Stimulated activated CD4-positive, alpha-beta T cell treated with anti-CD3 and anti-CD28 coated beads, Interleukin-15, amount 100 ng/mL, for 1 hour (primary cell): ENCODE results near the gene RUNX2.
A peak's percentile ranks its signal among the peaks of the same experiment; 100 is the strongest.

ENCODE experiments used
- DNase-seq, 2 donors: peaks; one replicate each; pipeline ENCODE4 v3.0.0-alpha.2; 2020; ENCODE audit warnings: low read depth in 1 of 2, low spot score in 1 of 2

The RUNX2 gene

DNA sequence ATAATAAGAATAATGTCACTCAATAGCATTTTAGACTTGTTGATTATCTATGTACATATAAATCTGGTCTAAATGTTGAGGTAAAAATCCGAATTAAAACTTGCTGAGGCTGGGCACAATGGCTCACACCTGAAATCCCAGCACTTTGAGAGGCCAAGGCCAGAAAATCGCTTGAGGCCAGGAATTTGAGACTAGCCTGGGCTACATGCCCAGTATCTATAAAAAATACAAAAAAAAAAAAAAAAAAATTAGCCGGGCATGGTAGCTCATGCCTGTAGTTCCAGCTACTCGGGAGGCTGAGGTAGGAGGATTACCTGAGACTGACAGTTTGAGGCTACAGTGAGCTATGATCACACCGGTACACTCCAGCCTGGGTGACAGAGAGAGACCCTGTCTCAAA lies 83.8 kb downstream of the RUNX2 start:
- DNase-seq = no peak

DNA sequence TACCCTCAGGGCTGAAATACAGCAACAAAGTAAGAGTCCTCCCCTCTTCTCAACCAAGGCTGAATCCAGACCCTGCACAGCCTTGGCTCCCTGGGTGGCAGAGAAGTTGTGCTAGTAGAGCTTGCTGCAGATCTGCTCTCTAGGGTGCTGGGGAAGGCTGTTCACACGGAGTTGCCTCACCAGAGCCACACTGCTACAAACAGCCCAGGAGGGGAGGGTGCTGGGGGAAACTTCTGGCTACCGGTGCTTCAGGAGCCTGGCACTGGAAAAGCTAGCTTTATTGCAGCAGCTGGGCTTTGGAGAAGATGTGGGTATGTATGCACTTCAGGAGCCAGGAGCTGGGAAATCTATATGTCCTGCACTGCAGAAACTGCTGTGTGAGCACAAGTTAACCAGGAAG lies 87.2 kb downstream of the RUNX2 start:
- DNase-seq = no peak

DNA sequence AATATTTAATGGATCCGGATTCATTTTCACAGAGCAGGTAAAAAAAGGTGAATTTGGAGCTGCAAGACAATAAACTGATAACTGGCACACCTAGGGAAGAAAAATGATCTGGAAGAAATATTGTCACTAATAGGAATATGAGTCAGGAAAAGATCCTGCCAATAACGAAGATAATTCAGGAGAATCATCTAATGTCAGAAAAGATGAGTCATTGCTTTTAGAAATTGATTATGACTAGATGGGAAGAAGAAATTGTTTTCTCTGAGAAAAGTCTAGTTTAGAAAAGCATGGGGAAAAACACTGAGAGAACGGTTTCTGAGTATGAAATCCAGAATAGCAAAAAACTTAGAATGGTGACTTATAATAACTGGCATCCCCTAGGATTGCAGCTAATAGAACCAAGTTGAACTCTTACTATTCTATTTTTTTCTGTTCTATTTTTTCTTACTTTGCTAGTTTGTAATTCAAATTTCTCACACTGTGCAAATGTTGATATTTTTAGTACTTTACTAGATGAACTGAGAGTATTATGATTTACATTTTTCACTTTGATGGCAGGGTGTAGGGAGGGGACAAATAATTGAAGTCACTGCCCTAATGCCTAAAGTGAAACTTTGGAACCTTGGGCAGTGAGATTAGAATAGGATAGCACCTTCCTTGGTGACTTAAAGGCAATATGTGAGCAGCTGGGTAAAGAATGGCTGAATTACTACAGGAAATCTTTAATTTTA lies 87.8 kb downstream of the RUNX2 start:
- no peak for DNase-seq

- DNase-seq = no peak
Measured at GRCh38 chr6:45416700-45417099, 88.6 kb downstream of the RUNX2 start.

- DNase-seq = no peak
Measured at GRCh38 chr6:45417436-45417835, 89.3 kb downstream of the RUNX2 start.

GRCh38 chr6:45419571-45420082 lies 91.5 kb downstream of the RUNX2 start:
- peak in 1 of 2 donors; percentile 48 for DNase-seq

- DNase-seq = peak in 1 of 2 donors; percentile 24
Measured at GRCh38 chr6:45420083-45420908, 92.2 kb downstream of the RUNX2 start.

- no peak for DNase-seq
Measured at GRCh38 chr6:45420909-45421708, 93.0 kb downstream of the RUNX2 start.

DNA sequence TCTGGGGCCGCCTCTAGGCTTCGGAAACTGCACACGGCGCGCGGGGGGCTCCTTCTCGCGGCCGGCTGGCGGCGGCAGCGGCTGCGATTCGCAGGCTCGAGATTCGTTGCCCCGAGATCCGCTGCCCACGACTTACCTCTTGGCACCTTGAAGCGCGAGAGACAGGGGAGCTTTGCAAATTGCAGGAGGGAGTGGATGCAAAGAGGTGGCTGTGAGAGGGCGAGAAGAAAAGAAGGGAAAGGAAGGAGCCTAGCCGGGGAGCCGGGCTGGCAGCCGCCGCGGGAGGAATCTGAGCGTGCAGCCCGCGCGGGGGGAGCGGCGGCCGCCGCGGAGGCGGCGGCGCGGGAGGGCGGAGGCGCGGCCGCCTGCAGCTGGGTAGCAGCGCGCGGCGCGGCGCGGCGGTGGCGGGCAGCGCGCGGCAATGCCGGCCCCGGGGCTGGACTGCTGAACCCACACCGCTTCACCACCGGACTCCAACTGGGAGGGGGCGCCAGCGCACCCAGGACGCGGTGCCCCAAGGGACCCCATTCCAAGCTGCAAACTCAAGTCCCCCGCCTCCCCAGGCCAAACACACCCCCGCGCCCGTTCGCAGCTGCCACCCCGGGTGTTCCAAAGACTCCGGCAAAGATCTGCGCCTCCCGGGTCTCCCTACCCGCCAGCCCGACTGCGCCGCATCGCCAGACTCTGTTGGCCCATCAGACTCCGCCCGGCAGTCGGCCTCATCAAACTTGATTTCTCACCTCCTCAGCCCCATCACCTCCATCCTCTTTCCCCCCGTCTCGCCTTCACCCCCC lies 93.8 kb downstream of the RUNX2 start:
- peak; percentile 20 to 42 for DNase-seq

DNA sequence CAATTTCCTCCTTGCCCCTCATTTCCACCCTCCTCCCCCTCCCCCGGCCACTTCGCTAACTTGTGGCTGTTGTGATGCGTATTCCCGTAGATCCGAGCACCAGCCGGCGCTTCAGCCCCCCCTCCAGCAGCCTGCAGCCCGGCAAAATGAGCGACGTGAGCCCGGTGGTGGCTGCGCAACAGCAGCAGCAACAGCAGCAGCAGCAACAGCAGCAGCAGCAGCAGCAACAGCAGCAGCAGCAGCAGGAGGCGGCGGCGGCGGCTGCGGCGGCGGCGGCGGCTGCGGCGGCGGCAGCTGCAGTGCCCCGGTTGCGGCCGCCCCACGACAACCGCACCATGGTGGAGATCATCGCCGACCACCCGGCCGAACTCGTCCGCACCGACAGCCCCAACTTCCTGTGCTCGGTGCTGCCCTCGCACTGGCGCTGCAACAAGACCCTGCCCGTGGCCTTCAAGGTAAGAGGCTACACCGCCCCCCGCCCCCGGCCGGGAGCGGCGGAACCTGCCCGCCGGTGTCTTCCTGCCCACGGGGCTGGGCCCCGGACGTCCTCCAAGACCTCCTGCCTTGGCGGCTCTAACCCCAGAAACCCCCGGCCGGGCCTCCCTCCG lies 94.5 kb downstream of the RUNX2 start:
- peak; percentile 25 to 34 for DNase-seq

GRCh38 chr6:45423111-45423823 lies 95.1 kb downstream of the RUNX2 start:
- DNase-seq = peak in 1 of 2 donors; percentile 31

- DNase-seq = no peak
Measured at GRCh38 chr6:45423824-45424450, 95.8 kb downstream of the RUNX2 start.

DNA sequence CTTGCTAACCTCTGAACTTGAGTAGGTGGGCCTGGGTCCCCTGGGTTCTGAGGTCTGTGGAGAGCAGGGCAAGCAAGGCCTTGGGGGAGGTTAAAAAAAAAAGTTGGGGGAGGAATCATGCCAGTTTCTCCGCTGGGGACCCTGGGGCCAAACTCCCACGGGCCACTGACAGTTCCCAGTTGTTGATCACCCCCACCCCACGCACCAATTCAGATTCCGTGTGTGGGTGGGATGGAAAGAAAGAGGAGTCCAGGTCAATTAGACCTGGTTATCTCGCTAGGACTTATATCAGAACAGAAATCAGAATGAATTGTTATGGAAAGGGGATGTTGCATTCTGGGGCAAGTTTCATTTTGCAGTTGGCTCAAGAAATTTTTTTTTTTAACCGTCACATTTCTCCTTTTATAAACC lies 96.3 kb downstream of the RUNX2 start:
- no peak for DNase-seq

GRCh38 chr6:45426251-45426650 lies 98.1 kb downstream of the RUNX2 start:
- no peak for DNase-seq

DNA sequence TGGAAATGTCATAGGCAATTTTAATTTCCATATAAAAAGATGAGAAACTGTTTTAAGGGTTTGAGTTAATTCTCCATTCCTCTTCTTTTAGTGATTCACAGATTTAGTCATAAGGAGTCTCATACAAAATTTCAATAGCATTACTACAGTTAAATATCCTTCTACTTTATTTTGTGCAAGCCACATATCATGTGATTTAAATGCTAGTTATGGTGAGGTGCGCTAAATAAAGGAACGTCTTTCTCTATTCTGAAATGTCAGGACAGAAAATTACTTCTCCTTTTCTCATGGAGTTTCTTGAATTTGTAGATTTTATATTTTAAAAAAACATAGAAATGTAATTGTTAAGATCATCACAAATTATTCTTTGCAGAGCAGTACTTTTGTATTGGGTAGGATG lies 99.6 kb downstream of the RUNX2 start:
- no peak for DNase-seq

DNA sequence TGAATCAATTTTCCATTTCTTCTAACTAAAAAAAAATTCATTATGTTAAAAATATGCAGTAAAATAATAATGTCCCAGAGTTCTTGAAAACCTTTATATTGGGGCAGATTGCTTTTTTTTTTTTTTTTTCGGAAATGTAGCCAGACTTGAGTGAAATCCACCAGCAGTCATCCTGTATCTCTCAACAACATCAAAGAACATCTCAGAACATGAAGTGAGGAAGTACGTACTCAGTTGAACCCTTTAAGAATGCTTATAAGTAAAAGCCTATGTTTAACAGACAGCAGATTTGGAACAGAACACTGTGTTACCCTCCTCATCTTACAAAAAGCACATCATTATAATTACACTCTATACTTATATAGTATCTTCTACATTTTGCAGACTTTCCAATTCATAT lies 100.6 kb downstream of the RUNX2 start:
- DNase-seq = no peak

GRCh38 chr6:45430590-45431202 lies 102.6 kb downstream of the RUNX2 start:
- no peak for DNase-seq

DNA sequence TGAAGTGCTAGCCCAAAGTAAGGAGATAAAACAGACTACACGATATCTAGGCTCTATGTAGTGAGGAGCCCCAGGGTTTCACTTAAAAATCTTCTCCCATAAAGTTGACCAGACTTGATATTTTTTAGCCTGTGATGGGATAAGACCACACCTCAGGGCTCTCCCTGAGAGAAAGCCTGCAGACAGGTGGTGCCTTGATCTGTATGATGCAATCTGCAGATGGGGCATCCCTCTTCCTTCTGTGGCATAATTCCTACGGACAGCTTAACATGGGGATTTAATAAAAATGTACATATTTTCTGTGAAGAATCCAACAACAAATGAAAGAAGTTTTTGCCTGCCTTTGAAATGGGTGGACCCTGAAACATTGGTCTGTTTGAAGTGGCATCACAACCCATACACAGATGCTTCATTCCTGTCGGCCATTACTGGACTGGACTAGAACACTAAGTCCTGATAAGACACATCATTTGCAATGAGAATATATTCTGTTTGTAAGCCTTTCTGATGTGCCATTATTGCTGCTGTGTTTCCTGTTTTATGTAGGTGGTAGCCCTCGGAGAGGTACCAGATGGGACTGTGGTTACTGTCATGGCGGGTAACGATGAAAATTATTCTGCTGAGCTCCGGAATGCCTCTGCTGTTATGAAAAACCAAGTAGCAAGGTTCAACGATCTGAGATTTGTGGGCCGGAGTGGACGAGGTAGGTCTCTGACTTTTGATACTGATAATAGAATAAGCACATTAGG lies 103.4 kb downstream of the RUNX2 start:
- DNase-seq = no peak
